HG03196 (cell line): Measurements from ENCODE around the gene C1QL2.

Experiments
- ATAC-seq: cut with Tn5 transposase; IDR thresholded peaks from one replicate; pipeline ENCODE4 v1.9.1; 2021; ENCODE audit not compliant: unreplicated experiment

The C1QL2 gene

DNA sequence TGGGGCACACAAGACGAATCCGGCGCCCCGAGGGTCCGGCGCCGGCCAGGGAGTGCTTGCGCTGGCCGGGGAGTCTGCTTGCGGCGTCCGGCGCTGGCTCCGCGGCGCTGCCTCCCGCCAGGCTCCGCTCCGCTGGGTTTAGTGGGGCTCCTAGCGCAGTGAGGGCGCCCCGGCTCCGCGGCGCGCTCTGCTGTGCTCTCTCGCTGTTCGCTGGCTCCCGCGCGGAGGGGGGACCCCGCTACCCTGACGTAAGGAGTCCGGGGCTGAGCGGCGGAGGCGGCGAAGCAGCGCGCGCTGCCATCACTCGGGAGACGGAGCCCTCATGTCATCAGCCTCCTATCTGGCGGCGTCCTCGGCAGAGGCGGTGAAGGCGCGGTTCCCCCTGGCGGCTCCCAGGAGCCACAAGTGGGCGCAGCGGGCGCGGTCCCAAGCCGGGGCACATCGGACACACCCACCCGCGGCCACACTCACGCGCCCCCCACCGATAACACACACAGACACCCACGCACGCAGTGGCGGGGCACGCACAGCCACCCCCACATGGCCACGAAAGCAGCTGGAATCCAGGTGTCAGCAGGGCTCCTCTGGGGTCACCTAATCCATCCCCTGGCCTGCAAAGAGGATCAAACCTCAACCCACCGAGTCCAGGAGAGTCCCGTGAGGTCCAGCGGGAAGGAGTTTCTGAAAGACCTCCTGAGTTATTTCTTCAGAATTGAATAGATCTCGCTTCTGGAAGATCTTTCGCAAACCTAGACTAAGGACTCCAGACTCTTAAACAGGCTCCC, at the start of gene C1QL2:
Gene C1QL2, minus strand, starts transcription at position 189 of the 785 bp plus-strand sequence. CDS start 482 bp downstream, outside the sequence.
- no peak for ATAC-seq

DNA sequence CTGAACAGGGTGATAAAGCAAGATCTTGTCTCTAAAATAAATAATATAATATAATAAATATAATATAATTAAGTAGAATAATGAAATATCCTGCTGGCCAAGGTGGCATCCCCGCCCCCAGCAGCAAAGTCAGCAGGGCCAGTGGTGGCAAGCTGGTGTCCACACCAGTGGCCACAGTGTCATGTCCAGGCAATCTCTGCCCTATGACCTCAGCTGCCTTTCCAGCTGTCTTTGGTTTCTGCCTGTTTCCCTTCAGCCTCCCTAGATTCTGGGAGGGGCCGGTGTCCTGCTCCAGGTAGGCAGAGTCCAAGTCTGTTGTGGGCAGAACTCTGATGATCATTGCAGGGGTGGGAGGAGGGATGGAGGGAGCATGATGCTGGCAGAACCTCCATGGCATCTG, 48.9 kb upstream of the C1QL2 start:
- ATAC-seq, result no peak

- no peak for ATAC-seq
Observed at GRCh38 chr2:119206201-119206600, 47.6 kb upstream of the C1QL2 start.

DNA sequence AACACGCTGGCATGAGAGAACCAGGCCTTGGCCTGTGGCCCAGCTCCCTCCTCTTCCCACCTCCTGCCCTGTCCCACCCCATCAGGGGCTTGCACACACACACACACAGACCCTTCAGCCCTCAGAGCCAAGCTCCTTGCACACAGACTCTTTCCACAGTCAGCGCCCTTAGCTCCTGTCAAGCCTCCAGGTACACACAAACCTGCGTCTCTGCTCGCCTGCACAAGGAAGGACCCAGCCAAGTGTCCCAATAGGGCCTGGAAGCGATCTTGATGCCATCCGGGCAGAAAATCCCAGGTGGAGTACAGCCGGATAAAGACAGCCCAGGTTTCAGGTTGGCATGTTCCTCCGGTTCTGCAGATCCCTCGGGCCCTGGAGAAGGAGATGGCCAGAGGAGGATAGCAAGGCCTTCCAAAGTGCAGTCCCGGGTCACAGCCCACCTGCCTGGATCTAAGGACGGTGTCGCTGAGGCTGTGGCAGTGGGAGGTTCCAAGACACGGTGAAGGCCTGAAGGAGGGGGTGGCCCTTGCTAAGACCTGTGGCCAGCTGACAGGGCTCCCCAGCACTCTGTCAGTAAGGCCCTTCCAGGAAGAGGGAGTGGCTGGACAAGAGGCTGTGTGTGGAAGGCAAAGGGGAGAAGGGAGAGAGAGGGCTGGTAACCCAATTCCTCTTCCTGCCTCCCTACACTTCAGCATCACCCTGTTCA, 46.6 kb upstream of the C1QL2 start:
- ATAC-seq, result no peak

DNA sequence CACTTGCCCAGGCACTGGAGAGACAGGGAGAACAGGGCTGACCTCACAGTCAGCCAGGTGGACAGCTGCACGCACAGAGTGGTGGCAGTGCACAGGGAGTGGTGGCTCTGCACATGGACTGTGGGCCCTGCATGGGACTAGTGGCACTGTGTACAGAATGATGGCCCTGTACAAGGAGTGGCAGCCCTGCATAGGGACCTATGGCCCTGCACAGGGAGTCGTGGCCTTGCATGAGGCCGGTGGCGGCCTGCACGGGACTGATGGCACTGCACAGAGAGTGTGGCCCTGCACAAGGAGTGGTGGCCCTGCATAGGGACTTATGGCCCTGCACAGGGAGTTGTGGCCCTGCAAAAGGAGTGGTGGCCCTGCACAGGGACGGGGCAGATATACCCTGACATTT, 46.0 kb upstream of the C1QL2 start:
- no peak for ATAC-seq

- no peak for ATAC-seq
Observed at GRCh38 chr2:119202610-119203310, 44.2 kb upstream of the C1QL2 start.

- ATAC-seq, result no peak
Observed at GRCh38 chr2:119201815-119202214, 43.3 kb upstream of the C1QL2 start.

DNA sequence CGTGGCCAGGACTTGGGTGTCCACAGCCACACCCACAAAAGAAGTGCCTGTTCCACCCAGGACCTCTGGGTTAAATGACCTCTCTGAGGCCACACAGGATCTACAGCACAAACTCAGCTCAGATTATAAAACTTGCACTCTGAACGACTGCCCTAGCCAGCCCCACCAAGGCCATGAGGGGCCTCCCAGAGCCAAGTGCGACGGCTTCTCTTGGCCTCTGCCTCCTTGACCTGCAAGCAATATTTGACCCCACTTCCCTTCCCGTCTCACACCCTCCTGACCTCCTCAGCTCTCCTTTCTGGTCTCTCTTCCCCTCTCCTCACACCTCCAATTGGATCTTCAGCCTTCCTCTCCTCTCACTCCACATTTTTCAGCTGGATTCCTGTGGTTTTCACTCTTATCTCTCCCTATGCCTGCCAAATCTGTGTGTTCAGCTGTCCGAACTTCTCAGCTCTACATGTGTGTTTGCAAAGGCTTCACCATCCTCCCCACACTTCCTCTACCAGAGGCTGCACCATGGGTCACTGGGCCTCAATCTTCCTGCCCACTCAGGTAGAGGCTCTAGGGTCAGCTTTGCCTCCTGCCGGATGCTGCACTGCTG, 39.8 kb upstream of the C1QL2 start:
- no peak for ATAC-seq

- no peak for ATAC-seq
Observed at GRCh38 chr2:119197529-119198239, 39.1 kb upstream of the C1QL2 start.

- ATAC-seq, result no peak
Observed at GRCh38 chr2:119197126-119197405, 38.5 kb upstream of the C1QL2 start.

GRCh38 chr2:119196301-119197125, 38.0 kb upstream of the C1QL2 start:
- ATAC-seq, result no peak

- no peak for ATAC-seq
Observed at GRCh38 chr2:119195887-119196286, 37.3 kb upstream of the C1QL2 start.

- no peak for ATAC-seq
Observed at GRCh38 chr2:119195001-119195400, 36.5 kb upstream of the C1QL2 start.

- ATAC-seq, result no peak
Observed at GRCh38 chr2:119192893-119193292, 34.3 kb upstream of the C1QL2 start.

DNA sequence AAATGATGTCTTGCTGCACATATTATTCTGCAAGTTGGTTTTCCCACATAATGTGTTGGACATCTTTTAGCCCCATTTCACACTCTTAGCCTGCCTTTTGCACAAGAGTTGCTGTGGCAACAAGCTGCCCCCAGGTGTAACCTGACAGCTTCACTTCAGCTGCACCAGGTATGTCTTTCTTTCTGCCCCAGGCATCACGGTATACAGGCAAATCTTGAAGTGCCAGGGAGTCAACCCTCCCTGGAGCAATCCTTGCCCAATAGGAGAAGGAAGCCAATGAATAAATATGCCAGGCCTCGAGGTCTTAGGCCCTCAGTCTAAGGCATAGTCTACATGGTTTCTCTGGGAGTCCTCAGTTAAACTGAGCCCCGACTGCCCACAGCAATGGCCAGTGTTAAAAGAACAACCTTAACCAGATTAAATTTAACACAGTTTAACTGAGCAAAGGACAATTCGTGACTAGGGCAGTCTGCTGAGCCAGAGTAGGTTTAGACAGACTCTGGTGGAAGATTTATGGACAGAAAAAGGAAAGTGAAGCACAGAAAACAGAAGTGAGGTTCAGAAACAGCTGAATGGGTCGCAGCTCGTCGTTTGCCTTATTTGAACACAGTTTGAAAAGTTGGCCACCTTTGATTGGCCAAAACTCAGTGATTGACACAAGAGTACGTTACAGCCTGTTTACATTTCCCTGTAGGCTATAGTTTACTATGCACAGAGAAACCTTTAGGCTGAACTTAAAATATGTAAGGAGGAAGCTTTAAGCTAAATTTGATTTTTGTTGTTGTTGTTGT, 32.0 kb upstream of the C1QL2 start:
- no peak for ATAC-seq

DNA sequence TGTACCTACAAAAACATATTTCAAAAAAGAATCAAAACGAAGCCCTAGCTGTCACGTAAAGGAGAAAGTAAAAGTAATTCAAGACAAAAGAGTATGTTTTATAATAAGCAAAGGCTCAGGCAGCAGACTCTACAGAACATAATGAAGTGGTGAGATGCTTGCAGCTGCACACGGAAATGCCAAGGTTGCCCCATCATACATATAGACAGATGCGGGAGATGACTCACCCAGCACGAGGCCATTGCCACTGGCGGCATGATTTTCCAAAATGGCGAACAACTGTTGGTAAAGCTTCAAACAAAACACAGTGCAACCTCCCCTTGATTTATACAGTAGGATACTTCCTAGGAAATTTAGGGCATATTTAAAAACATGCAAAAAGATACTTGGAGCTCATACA, 26.0 kb upstream of the C1QL2 start:
- no peak for ATAC-seq

GRCh38 chr2:119181791-119182445, 23.4 kb upstream of the C1QL2 start:
- ATAC-seq, result no peak

DNA sequence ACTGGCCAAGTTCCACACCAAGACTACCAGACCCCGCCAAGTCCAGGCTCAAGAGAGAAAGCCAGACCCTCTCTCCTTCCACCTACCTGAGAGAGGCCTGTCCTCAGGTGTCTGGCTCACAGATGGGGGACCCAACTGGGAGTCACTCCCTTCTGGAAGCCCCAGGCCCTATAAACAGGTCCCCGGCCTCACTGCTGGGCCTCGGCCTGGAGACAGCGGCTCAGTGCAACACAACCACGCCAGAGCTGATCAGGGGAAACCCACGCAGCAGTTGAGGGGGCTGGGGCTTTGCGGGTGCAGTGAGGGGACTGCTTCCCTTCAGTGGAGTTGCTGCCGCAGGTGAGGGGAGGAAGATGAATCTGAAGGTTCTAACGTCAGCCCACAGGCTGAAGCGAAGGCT, 22.8 kb upstream of the C1QL2 start:
- no peak for ATAC-seq

- ATAC-seq, result no peak
Observed at GRCh38 chr2:119180892-119181291, 22.3 kb upstream of the C1QL2 start.
